GM21619 (cell line): ENCODE results near the gene HOXD9.

ENCODE experiments used
- ATAC-seq: cut with Tn5 transposase; IDR thresholded peaks from one replicate; pipeline ENCODE4 v1.9.1; 2021; ENCODE audit not compliant: unreplicated experiment

HOXD9 gene

GRCh38 chr2:176137252-176137580, 14.7 kb downstream of the HOXD9 start:
- no peak for ATAC-seq

DNA sequence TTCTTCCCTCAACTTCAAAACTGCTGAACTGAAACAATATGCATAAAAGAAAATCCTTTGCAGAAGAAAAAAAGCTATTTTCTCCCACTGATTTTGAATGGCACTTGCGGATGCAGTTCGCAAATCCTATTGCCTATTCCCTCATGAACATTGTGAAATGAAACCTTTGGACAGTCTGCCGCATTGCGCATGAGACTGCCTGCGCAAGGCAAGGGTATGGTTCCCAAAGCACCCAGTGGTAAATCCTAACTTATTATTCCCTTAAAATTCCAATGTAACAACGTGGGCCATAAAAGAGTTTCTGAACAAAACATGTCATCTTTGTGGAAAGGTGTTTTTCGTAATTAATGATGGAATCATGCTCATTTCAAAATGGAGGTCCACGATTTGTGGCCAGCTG, 15.4 kb downstream of the HOXD9 start:
- ATAC-seq: no peak

GRCh38 chr2:176138526-176138922, 16.0 kb downstream of the HOXD9 start:
- ATAC-seq: no peak

GRCh38 chr2:176138923-176139660, 16.6 kb downstream of the HOXD9 start:
- ATAC-seq: no peak

DNA sequence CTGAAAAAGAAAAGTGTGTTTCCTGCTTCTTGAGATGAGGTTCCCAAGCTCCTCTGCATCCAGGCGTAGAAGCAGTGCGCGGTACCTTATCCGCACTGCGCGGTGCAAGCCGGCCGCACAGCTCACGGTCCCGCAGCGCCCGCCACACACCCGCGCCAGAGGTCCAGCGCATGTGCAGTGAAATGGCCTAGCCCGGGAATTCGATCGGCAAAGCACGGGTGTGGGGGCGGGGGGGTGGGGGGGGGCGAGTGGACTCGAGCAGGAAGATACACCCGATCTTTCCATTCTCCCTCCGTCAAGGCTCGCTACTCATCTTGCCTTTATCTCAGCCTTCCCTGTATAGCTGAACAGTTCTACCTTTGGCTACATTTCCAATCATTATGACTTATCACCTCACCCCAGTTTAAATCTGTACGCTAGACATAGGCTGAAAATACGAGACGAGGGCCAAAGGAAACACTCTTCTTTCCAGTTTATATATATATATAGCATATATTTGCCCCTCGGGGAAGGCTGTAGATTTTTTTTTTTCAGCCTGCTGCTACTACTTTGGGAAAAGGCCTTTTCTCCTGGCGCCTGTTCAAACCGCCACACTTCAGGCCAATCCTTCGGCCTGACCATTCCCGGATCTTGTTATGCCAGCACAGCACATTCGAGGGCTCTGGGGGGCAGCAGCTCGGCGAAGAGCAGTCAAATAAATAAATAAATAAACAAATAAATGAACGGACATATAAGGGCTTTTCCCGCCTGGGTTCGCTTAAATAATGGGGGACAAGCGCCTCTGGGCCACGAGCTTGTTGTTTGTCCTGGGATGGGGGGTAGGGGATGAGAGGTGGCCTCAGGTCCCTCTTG, 17.4 kb downstream of the HOXD9 start:
- ATAC-seq: no peak

DNA sequence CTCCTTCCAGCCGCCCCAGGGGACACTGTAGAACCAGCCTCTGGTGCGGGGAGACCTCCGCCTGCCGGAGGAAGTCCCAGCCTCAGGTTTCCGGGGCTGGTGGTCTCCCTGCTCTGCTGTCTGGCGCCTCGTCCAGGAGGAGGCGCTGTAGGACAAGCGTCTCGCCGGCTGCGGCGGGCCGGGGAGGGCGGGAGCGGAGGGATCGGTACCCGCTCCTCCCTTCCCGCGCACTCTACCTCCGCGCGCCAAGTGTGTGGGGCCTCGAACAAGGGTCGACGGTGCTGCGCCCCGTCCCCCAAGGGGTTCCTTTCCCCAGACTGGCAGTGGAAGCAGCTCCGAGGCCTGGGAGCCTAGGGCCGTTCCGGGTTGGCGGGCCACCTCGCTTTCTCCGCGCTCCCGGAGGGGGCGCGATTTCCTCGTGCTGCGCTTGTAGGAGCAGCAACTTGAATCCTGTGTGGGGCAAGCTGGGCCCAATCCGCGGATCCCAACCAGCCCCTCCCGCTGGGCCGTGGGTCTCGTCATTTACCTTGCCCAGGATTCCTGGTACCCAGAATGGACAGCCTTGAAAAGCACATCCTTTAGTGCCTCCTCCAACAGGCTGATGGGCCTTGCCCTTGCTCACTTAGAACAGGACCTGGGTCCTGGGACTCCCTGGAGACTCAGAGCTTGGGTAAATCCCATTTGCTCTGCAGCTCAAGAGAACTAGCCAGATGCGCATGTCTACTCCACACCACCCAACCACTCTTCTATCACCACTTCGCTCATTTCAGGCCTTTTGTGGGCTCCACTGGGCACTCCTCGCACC, 18.2 kb downstream of the HOXD9 start:
- peak; percentile 93 for ATAC-seq

DNA sequence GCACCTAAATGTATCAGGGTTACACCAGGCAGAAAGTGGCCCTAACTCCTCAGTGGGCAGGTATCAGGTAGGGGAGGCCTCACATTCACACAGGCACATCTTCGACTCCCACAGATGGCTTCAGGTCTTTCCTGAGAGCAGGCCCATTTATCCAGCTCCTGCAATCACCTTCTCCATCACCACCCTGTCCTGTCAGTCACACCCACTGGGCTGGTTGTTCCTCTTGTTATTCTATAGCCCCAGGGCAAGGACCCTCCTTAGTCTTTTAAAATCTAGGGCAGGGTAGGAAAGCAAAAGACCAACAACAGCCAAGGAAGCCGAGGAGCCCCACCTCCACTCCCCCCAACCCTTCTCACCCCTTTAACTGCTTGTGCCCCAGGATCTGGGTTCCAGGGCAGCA, 19.8 kb downstream of the HOXD9 start:
- ATAC-seq: no peak

DNA sequence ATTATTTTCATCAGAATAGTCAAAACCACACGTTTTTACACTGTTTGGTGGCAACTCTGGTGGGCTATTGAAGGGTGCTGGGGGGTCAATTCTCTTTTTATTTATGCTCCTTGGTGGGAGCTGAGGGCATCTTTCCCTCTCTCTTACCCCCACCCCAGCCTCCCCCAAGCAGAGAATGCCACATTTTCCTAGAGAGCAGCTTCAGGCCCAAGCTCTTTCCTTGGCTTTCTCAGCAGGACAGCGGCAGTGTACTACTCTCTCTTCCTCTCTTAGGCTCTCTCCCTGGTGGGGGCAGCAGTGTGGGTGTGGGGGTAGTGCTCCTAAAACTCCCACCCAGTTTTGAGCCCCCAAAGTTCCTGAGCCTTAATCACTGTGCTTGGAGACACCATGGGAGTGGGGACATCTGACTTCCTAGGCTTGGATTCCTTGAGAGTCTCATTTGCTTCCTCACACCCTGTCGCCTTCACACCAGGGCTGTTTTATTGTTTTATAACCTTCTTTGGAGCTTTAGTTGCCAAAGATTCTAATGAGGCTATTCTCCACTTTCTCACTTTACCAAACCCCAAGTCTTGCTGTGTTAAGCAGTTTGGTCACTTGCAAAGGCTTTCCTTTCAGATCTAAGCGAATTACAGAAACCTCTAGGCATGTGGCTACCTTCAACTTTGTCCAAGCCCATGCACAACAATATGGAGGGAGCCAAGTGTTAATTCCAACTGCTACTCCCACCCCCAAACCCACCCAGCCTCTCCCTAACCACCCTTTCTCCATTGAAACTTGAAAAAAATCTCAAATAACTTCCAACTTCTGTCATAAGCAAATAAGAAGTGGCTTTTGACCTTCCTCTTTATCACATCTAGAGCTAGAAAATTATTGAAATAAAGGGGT, 22.8 kb downstream of the HOXD9 start:
- no peak for ATAC-seq

- no peak for ATAC-seq
Observed at GRCh38 chr2:176146101-176146500, 23.6 kb downstream of the HOXD9 start.

- ATAC-seq: no peak
Observed at GRCh38 chr2:176146645-176147044, 24.1 kb downstream of the HOXD9 start.

GRCh38 chr2:176147210-176147799, 24.8 kb downstream of the HOXD9 start:
- ATAC-seq: no peak

DNA sequence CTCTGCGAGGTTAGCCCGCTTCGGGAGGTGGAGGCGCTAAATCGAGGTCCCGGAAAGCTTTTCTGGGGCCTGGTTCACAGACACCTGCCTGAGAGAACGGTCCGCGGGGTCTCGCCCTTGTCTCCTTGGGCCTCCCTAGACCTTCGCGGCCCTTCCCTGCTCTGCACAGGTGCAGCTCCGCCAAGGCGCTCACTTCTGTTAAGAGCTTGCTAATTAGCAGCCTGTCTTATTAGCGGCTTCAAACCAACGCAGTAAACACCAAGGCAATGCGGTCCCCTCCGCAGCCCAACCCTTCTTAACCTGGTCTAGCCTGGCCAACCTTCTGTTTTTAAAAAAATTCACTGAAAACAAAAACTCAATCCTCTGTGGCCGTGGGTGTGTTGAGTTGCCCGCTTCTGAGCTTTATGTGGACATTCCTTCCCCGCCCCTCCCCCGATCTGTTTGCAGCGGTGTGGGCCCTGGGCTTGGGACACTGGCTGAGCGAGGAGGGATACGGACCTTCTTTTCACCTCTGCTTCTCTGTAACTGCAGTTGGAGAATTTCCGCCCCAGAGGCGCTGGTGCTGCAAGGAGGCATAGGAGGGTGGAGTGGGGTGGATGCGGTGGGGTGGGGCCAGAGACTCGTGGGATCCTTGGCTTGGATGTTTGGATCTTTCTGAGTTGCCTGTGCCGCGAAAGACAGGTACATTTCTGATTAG, 25.4 kb downstream of the HOXD9 start:
- no peak for ATAC-seq

DNA sequence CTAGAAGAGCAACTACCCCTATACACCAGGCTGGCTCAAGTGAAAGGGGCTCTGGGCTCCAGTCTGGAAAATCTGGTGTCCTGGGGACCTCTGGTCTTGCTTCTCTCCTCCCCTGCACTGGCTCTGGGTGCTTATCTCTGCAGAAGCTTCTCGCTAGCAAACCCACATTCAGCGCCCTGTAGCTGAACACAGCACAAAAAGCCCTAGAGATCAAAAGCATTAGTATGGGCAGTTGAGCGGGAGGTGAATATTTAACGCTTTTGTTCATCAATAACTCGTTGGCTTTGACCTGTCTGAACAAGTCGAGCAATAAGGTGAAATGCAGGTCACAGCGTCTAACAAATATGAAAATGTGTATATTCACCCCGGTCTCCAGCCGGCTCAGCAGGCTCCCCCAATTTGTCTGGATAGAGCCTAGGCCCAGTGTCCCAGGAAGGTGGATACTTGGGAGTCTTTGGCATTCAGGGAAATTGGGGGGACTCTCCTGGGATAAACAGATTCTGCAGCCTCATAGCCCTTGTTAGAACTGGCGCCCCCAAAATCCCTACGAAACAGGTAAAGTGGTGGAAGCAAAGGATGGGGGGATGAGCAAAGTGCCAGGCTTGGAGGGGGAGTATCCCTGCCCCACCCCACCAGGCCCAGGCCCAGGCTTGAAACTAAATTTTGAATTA, 26.4 kb downstream of the HOXD9 start:
- no peak for ATAC-seq

- no peak for ATAC-seq
Observed at GRCh38 chr2:176149481-176149938, 27.0 kb downstream of the HOXD9 start.

GRCh38 chr2:176149939-176150583, 27.5 kb downstream of the HOXD9 start:
- ATAC-seq: no peak

- ATAC-seq: no peak
Observed at GRCh38 chr2:176150584-176151441, 28.3 kb downstream of the HOXD9 start.

GRCh38 chr2:176151442-176152287, 29.1 kb downstream of the HOXD9 start, which contains the start of gene HOXD4:
HOXD4 (plus strand) TSS chr2:176151550; CDS start chr2:176151634, 84 bp downstream.
- no peak for ATAC-seq
